ENCODE data around the gene GTF2A1L.
"Not testable (repeated sequence)": the region's sequence is repeated elsewhere in the genome, so short reads cannot be mapped to it uniquely, and the experiment has no call there.

- TF ChIP-seq, protein P1, sequence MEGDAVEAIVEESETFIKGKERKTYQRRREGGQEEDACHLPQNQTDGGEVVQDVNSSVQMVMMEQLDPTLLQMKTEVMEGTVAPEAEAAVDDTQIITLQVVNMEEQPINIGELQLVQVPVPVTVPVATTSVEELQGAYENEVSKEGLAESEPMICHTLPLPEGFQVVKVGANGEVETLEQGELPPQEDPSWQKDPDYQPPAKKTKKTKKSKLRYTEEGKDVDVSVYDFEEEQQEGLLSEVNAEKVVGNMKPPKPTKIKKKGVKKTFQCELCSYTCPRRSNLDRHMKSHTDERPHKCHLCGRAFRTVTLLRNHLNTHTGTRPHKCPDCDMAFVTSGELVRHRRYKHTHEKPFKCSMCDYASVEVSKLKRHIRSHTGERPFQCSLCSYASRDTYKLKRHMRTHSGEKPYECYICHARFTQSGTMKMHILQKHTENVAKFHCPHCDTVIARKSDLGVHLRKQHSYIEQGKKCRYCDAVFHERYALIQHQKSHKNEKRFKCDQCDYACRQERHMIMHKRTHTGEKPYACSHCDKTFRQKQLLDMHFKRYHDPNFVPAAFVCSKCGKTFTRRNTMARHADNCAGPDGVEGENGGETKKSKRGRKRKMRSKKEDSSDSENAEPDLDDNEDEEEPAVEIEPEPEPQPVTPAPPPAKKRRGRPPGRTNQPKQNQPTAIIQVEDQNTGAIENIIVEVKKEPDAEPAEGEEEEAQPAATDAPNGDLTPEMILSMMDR (IDR thresholded peaks at IDR 0.05 in 4 of 5, conservative IDR thresholded peaks at IDR 0.05 in 1 of 5), result not testable (repeated sequence)
- not testable (repeated sequence) for TF ChIP-seq POLR2A (IDR thresholded peaks at IDR 0.05)
Measured at GRCh38 chr2:48703621-48704020, 86.0 kb downstream of the GTF2A1L start.

All from gastrocnemius medialis (tissue), 4 donors.